ENCODE results near the gene FGD5.

GRCh38 chr3:14933820-14934425 is 115.2 kb downstream of the FGD5 start:
- TF ChIP-seq CTCF (IDR thresholded peaks at IDR 0.05): no peak
- TF ChIP-seq POLR2A (IDR thresholded peaks at IDR 0.05): no peak

Measured in uterus (tissue), 2 donors.